Gastrocnemius medialis (tissue), 4 donors: ENCODE data around the gene FALEC. TPM values are rescaled to one million over a fixed set of nuclear protein-coding genes. Genes with fewer than 3 reads are reported as not detected.
A peak's percentile ranks its signal among the peaks of the same experiment; 100 is the strongest.
"Not testable (repeated sequence)": the region's sequence is repeated elsewhere in the genome, so short reads cannot be mapped to it uniquely, and the experiment has no call there.

Experiments used
- ATAC-seq, 2 donors: fragments of 150-250 bp; one replicate each; pipeline ENCODE4 v1.9.1; 2016
- DNase-seq, 2 donors: peaks; one replicate each; pipeline ENCODE4 v3.0.0-alpha.2; 2019
- H3K27ac ChIP-seq, 4 donors: fragments of 200-600 bp; sonication (generic); 1 replicate in 1 of 4; 2 replicates in 3 of 4; pipeline ENCODE4 v1.5.1; 2016 to 2018; ENCODE audit warnings: mild to moderate bottlenecking in 2 of 4, moderate library complexity in 1 of 4
- H3K27me3 ChIP-seq, 3 donors: fragments of 200-600 bp; sonication (generic) in 2 of 3; 1 replicate in 1 of 3; 2 replicates in 2 of 3; pipeline versions ENCODE4 v1.5.1 to v1.6.0; 2016 to 2019; ENCODE audit warnings: mild to moderate bottlenecking in 1 of 3, moderate library complexity in 1 of 3
- H3K36me3 ChIP-seq, 2 donors: fragments of 200-600 bp; sonication (generic) in 1 of 2; one replicate each; pipeline ENCODE4 v1.5.1; 2017 to 2018
- H3K4me1 ChIP-seq, 2 donors: fragments of 200-600 bp; sonication (generic) in 1 of 2; one replicate each; pipeline ENCODE4 v1.5.1; 2016 to 2017; ENCODE audit warnings: mild to moderate bottlenecking in 2 of 2
- H3K4me3 ChIP-seq, 4 donors: fragments of 200-600 bp; sonication (generic) in 3 of 4; 1 replicate in 1 of 4; 2 replicates in 3 of 4; pipeline ENCODE4 v1.5.1; 2016 to 2019; ENCODE audit warnings: mild to moderate bottlenecking in 2 of 4
- H3K9me3 ChIP-seq, 3 donors: fragments of 200-600 bp; sonication (generic) in 2 of 3; 1 replicate in 1 of 3; 2 replicates in 2 of 3; pipeline ENCODE4 v1.5.1; 2016 to 2019
- CTCF ChIP-seq, 5 experiments: fragments of 450-650 bp in 3 of 5; fragments of 200-600 bp in 2 of 5; sonication (generic) in 2 of 5; IDR thresholded peaks in 4 of 5; conservative IDR thresholded peaks in 1 of 5; 1 replicate in 4 of 5; 2 replicates in 1 of 5; pipeline ENCODE4 v1.5.1; 2016 to 2019; ENCODE audit warnings: antibody characterized with exemption in 5 of 5, mild to moderate bottlenecking in 3 of 5, moderate library complexity in 3 of 5
- POLR2A ChIP-seq, 2 donors: fragments of 450-650 bp; IDR thresholded peaks; one replicate each; pipeline ENCODE4 v1.6.1; 2017; ENCODE audit warnings: antibody characterized with exemption in 2 of 2, mild to moderate bottlenecking in 2 of 2, moderate library complexity in 2 of 2
- in situ Hi-C, 4 donors: fragments of 200-750 bp; cut with MboI; loops; one replicate each; pipeline versions ENCODE4 v1.15.0 to v1.8.0; 2017; ENCODE audit warnings: low sequenced_read_pairs in 4 of 4
- intact Hi-C: fragments of 100-400 bp; cut with DNase I; formaldehyde crosslinking; loops from one replicate; pipeline ENCODE4 v1.15.1; 2023; ENCODE audit warnings: low total_unique reads
- total RNA-seq, 4 donors: library from RNA; depleted of rRNA; stranded (reverse); fragments of >200 nt; gene quantifications; one replicate each; pipeline versions ENCODE4 v1.1.0 to v1.2.3, GENCODE V29; 2016

The FALEC gene
- total RNA-seq, 4 donors from 2014 or later: not detected

DNA sequence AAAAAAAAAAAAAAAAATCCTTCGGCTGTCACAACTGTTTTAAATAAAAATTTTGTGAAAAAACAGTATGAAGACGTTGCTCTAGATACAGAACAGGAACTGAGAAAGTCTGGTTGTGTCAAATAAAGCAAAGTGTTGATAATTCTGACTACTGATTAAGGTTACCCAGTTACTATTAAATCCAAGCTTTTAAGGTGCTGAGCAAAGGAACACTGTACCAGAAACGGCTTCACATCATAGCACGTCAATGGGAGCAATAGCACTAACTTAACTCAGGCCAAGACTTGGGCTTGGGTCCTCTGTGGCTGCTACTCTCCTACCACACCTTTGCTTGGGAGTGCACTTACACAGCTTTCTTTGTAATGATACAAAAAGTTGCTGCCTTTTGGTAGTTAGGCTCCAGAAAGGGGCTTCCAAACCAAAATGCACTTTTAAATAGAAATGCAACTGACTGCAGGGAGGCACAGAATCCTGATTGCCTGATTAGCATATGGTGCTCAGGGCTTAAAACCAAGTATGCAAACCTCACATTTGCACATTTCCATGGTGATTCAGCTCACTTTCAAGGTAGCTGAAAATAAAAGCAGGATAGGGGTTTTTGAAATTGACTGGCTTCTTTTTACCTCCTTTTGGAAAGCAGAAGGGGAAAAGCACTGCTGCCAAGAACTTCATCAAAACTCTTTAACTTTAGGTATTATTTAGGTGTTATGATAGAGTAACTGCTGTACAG lies 57.5 kb downstream of the FALEC start:
- in situ Hi-C loops: no loop called here
- Histone ChIP-seq H3K4me1 (peaks cover 72 to 74% of the 10 kb centered on the region in 2 donors), H3K9me3 (no peaks in the 10 kb centered on the region), H3K36me3 (peaks cover 0 to 58% of the 10 kb centered on the region in 2 donors), H3K4me3 (peak overlapping the region in 3 of 4 donors; percentile 1 to 98 (median 91)), H3K27me3 (no peaks in the 10 kb centered on the region), H3K27ac (peak overlapping the region; percentile 100)
- no peak for DNase-seq
- intact Hi-C loops: no loop called here
- TF ChIP-seq CTCF (IDR thresholded peaks at IDR 0.05 in 4 of 5, conservative IDR thresholded peaks at IDR 0.05 in 1 of 5): no peak
- TF ChIP-seq POLR2A (IDR thresholded peaks at IDR 0.05): no peak
- ATAC-seq: no peak

DNA sequence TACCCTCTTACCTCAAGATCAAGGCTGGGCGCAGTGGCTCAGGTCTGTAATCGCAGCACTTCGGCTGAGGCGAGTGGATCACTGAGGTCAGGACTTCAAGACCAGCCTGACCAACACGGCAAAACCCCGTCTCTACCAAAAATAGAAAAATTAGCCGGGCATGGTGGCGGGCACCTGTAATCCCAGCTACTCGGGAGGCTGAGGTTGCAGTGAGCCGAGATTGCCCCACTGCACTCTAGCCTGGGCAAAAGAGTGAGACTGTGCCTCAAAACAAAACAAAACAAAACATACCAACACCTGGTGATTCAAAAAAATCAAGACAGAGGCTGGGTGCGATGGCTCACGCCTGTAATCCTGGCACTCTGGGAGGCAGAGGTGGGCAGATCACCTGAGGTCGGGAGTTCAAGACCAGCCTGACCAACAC lies 58.1 kb downstream of the FALEC start:
- DNase-seq, in situ Hi-C loops: not testable (repeated sequence)
- peaks cover 67 to 68% of the 10 kb centered on the region in 2 donors for H3K4me1 ChIP-seq

DNA sequence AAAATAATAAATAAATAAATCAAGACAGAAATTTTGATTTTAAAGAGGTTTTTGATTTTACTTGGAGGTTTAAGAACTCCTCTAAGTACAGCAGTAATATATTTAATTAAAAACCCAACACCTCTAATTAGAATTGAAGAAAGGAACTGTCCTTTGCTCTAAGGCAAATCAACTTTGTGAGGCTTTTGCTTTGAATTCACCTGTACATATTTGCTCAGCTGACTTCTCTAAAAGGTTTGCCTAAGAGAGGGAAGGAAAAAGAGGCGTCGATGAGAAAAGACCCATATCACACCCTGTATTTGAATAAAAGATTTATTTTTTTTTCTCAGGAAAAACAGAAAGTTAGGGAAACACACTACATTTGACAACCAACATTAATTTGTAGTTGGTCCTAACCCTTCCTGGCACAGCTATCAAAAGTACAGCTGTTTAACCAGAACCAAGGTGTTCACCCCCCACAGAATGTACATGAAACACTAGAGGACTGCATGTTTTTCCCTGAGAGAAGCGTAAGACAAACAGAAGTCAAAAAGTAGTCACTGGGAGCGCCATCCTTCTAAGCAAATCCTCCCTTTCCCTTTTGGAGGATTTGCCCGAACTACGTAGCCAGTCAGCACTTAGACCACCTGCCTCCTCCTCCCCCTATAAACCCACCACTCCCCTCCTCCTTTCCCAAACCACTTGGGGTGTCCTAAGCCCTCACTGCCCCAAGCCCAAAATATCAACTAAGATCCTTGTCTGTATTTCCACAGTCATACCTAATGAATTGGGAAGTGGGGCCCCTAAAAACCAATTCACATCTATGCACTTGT lies 58.9 kb downstream of the FALEC start:
- Histone ChIP-seq H3K27ac (peak overlapping the region; percentile 100), H3K36me3 (peaks cover 0 to 66% of the 10 kb centered on the region in 2 donors), H3K27me3 (no peaks in the 10 kb centered on the region), H3K4me3 (peak overlapping the region; percentile 67 to 98 (median 84)), H3K9me3 (no peaks in the 10 kb centered on the region), H3K4me1 (peaks cover 59 to 60% of the 10 kb centered on the region in 2 donors)
- in situ Hi-C loops: no loop called here
- TF ChIP-seq CTCF (IDR thresholded peaks at IDR 0.05 in 4 of 5, conservative IDR thresholded peaks at IDR 0.05 in 1 of 5): no peak
- no peak for TF ChIP-seq POLR2A (IDR thresholded peaks at IDR 0.05)
- intact Hi-C loops: no loop called here
- ATAC-seq (no peak), DNase-seq (no peak)

More for the DNA sequence above, 58.1 kb downstream of the FALEC start:
- intact Hi-C loops, ATAC-seq, H3K27me3 ChIP-seq, H3K9me3 ChIP-seq: not testable (repeated sequence)
- H3K36me3 ChIP-seq: peaks cover 0 to 63% of the 10 kb centered on the region in 2 donors
- peak overlapping the region in 3 of 4 donors; percentile 1 to 98 (median 91) for H3K4me3 ChIP-seq
- peak overlapping the region; percentile 100 for H3K27ac ChIP-seq

- peaks cover 0 to 66% of the 10 kb centered on the region in 2 donors for H3K36me3 ChIP-seq
- no peaks in the 10 kb centered on the region for H3K9me3 ChIP-seq
- H3K27ac ChIP-seq: peak overlapping the region; percentile 100
- ATAC-seq (peak; percentile 60 to 65), DNase-seq (peak in 1 of 2 donors; percentile 63)
- H3K4me3 ChIP-seq: peak overlapping the region; percentile 67 to 98 (median 84)
- in situ Hi-C loops (no loop called here), intact Hi-C loops (no loop called here)
- no peaks in the 10 kb centered on the region for H3K27me3 ChIP-seq
- TF ChIP-seq POLR2A (IDR thresholded peaks at IDR 0.05): peak in 1 of 2 donors; percentile 48
- no peak for TF ChIP-seq CTCF (IDR thresholded peaks at IDR 0.05 in 4 of 5, conservative IDR thresholded peaks at IDR 0.05 in 1 of 5)
- peaks cover 55 to 56% of the 10 kb centered on the region in 2 donors for H3K4me1 ChIP-seq
Measured at GRCh38 chr1:150575072-150575489, 59.5 kb downstream of the FALEC start.
